DND-41 (cell line): ENCODE measurements around the gene RPL29.
"Not testable (repeated sequence)": the region's sequence is repeated elsewhere in the genome, so short reads cannot be mapped to it uniquely, and the experiment has no call there.

Experiments
- CTCF ChIP-seq: IDR thresholded peaks from 2 replicates; pipeline ENCODE4 v1.5.1; 2012; ENCODE audit warnings: borderline replicate concordance, low read length, moderate library complexity, mild to moderate bottlenecking; ENCODE audit not compliant: poor library complexity, severe bottlenecking; ENCODE audit errors: extremely low read depth
- EZH2 ChIP-seq: IDR thresholded peaks from 3 replicates; pipeline ENCODE4 v1.6.1; 2012; ENCODE audit warnings: borderline replicate concordance, low read depth, mild to moderate bottlenecking, moderate library complexity, low read length, inconsistent platforms; ENCODE audit not compliant: severe bottlenecking

GRCh38 chr3:52043039-52043438, 47.3 kb upstream of the RPL29 start:
- TF ChIP-seq CTCF, EZH2: not testable (repeated sequence)
